ENCODE data around the gene DLGAP1.
"Not testable (repeated sequence)": the region's sequence is repeated elsewhere in the genome, so short reads cannot be mapped to it uniquely, and the experiment has no call there.

DLGAP1 gene

GRCh38 chr18:3712491-3712890 is 742.6 kb downstream of the DLGAP1 start:
- DNase-seq: no peak

- peak; percentile 81 for DNase-seq
Measured at GRCh38 chr18:3710712-3711301, 744.3 kb downstream of the DLGAP1 start.

GRCh38 chr18:3709205-3709604 is 745.9 kb downstream of the DLGAP1 start:
- DNase-seq: no peak

DNA sequence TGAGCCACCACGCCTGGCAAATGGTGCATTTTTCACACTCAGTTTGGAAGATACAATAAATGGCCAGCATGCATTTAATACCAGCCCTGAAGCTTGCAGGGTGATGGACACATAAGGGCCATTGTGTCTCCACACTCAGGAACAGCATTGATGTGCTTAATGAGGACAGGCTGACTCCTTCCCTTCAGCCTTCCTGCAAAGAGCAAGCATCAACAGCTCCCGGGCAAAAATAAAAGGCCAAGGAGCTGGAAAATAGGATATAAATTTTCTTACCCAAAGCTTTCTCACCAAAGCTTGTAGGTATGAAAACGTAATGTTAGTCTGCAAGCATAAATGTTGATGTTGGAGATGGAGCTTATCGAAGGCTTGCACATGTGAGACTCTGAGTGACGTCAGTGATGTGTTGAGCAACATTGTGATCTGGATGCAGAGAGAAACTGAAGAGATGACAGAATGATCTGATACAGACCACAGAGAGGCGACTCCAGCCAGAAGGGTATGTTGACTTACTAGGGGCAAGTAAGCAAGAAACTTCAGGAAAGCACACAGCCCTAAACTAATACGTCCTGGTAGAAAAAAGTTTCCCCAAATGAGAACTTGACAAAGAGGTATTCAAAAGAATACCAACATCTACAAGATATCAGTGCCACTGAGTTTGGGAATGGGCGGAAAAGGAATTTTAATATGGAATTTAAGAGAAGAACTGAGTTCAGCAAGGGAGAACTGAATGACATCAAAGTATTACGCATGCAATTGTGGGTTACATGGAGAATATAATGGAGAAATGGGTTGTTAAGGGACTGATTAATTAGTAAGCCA is 748.6 kb downstream of the DLGAP1 start:
- DNase-seq: peak; percentile 83

- no peak for DNase-seq
Measured at GRCh38 chr18:3704556-3705344, 750.4 kb downstream of the DLGAP1 start.

- DNase-seq: peak; percentile 62
Measured at GRCh38 chr18:3703732-3704176, 751.4 kb downstream of the DLGAP1 start.

GRCh38 chr18:3699707-3700567 is 755.2 kb downstream of the DLGAP1 start:
- DNase-seq: peak; percentile 65

- not testable (repeated sequence) for DNase-seq
Measured at GRCh38 chr18:3694030-3694778, 760.9 kb downstream of the DLGAP1 start.

DNA sequence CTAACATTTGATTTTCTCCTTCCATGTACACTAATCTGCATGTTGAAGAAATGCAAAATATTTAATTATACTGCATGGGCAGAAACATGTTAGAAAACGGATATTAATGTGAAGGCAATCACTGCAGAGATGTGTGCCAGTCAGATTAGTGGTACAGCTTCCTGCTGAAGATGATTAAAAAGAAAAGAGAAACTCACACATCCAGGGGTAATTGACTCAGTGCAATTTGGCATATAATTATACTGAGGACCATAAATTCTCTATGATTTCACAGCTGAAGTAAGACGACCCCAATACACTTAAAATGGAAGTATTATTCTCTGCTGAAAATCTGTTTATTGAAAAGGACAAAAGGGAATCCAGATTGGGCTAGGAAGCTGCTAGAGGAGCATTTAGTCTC is 761.7 kb downstream of the DLGAP1 start:
- DNase-seq: no peak

- DNase-seq: no peak
Measured at GRCh38 chr18:3692691-3693090, 762.4 kb downstream of the DLGAP1 start.

- DNase-seq: no peak
Measured at GRCh38 chr18:3692113-3692621, 762.9 kb downstream of the DLGAP1 start.

DNA sequence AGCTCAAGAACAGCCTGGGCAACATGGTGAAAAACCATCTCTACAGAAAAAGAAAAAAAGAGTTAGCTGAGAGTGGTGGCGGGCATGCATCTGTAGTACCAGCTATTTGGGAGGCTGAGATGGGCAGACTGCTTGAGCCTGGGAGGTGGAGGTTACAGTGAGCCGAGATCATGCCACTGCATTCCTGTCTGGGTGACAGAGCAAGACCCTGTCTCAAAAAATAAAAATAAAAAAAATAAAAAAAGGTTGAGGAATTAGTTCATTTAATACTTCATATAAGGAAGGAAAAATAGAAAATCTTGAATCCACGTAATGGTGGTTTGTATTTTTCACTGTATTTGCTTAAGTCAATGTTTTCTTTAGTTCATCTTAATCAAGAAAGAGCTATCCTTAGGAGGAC is 763.4 kb downstream of the DLGAP1 start:
- DNase-seq: no peak

DNA sequence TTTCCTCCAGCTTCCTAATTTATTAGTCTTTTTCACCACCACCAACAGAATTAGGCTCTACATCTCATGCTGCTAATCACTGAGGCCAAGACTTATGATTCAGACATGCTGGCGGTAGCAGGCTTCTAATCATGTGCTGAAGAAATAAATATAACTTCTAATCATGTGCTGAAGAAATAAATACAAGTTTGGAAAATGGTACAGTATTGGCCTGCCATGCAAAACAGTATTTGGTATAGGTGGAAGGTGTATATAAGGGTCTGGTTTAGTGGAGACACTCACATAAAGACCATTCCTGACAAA is 764.4 kb downstream of the DLGAP1 start:
- DNase-seq: no peak

GRCh38 chr18:3689986-3690763 is 764.9 kb downstream of the DLGAP1 start:
- DNase-seq: peak; percentile 72

DNA sequence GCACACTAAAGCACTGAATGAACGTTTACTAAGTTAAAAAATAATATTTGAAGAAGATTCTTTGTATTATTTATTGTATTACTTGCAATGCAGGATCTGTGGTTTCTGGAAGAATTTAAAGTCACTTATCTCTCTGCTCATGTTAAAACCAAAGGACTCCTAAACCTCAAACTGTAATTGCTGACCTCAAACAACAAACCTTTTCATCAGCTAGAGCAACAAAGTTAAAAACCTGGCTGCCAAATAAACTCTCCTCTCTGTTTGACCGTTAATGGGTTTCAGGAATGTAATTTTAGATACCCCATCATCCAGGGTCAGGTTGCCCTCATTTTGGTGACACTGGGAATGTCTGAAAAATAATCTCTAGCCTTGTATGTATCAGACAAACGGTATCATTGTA is 766.0 kb downstream of the DLGAP1 start:
- no peak for DNase-seq

GRCh38 chr18:3688690-3689089 is 766.4 kb downstream of the DLGAP1 start:
- no peak for DNase-seq

DNA sequence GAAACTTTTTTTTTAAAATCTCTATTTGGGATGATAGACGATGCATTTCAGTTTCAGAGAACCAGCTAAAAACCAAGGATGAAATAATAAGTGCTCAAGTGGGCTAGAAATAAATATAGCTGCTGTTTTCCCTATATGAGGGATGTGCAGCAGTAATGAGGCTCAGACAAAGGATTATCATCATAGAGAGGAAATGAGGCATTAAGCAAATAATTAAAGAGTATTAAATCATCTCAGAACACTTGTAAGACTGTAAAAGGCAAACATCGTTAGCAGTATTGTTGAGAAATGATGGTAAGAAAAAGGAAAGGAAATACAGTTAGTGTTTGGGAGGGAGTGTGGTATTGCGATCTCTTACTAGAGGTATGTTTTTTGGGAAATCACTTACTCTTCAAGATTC is 771.6 kb downstream of the DLGAP1 start:
- DNase-seq: no peak

GRCh38 chr18:3682061-3682460 is 773.0 kb downstream of the DLGAP1 start:
- DNase-seq: no peak

DNA sequence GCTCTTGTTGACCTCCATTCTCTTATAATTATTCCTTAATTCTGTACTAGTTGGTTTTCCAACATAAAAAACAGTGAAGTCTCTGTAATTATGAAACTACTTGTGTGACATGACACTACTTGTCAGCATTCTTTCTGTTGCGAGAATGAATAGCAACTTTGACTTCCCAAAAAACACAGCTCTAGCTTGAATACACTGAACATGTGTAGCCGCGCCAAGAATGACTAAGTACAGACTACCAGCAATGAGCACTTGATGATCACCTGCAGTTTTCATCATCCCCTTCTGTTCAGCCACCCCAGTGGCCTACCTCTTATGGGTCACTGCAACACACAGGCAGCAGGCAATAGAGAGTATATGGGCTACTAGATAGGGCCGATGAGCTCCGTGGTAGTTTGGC is 775.9 kb downstream of the DLGAP1 start:
- peak; percentile 55 for DNase-seq

- DNase-seq: no peak
Measured at GRCh38 chr18:3675994-3676393, 779.1 kb downstream of the DLGAP1 start.

DNA sequence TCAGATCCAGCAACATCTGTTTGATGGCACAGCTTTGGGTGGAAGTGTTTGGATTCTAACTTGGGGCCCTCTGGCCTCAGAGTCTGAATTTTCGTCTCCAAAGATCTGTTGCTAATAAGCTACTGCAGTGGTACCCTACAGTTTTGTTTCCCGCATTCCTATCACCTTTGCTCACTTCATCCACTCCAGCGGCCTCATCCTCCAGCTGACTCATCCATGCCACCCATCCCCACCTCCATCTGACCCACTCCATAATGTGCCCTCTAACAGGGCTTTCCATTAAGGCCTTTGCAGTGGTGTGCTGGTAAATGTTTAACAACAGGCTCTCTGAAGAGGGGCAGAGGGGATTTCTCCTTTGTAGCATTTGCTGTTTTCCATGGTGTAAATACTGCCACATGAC is 779.7 kb downstream of the DLGAP1 start:
- no peak for DNase-seq
